GM21717 (cell line): ENCODE results near the gene VRK1.

Source experiments
- ATAC-seq: cut with Tn5 transposase; IDR thresholded peaks from one replicate; pipeline ENCODE4 v1.9.1; 2021; ENCODE audit warnings: mild to moderate bottlenecking, moderate library complexity; ENCODE audit not compliant: unreplicated experiment

The VRK1 gene

GRCh38 chr14:96915478-96915877 is 118.3 kb downstream of the VRK1 start:
- ATAC-seq, result no peak

GRCh38 chr14:96916751-96917150 is 119.6 kb downstream of the VRK1 start:
- ATAC-seq, result no peak

GRCh38 chr14:96917442-96917963 is 120.3 kb downstream of the VRK1 start:
- ATAC-seq, result no peak

- no peak for ATAC-seq
These were observed 122.8 kb downstream of the VRK1 start for GRCh38 chr14:96920023-96920422.

GRCh38 chr14:96920820-96921219 is 123.6 kb downstream of the VRK1 start:
- no peak for ATAC-seq

GRCh38 chr14:96922986-96923385 is 125.8 kb downstream of the VRK1 start:
- no peak for ATAC-seq

GRCh38 chr14:96925422-96925821 is 128.2 kb downstream of the VRK1 start:
- no peak for ATAC-seq

GRCh38 chr14:96926001-96926400 is 128.8 kb downstream of the VRK1 start:
- no peak for ATAC-seq

GRCh38 chr14:96928779-96929380 is 131.7 kb downstream of the VRK1 start:
- ATAC-seq, result no peak

- ATAC-seq, result no peak
These were observed 132.8 kb downstream of the VRK1 start for GRCh38 chr14:96929950-96930349.

GRCh38 chr14:96930526-96930925 is 133.3 kb downstream of the VRK1 start:
- ATAC-seq, result no peak
